Measurements from ENCODE around the gene NHLH2. TPM values are rescaled to one million over a fixed set of nuclear protein-coding genes. Genes with fewer than 3 reads are reported as not detected.

Gene NHLH2
- polyA plus RNA-seq, 1 donor: not detected

DNA sequence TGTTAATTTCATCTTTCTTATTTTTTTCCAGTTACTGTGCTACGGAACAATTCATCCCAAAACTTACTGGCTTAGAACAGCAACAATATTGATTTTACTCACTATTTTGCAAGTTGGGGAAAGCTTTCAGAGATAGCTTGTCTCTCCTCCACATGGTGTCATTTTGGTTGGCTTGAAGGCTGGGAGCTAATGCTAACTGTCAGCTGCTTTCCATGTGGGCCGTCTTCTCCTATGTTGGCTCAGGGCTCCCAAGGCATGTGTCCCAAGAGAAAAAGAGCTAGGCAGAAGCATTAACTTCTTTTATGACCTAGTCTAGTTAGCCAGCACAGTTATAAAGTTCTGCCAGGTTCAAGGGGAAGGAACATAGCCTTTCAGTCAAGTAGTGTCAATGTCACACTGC is 38.5 kb downstream of the NHLH2 start:
- DNase-seq: no peak

DNA sequence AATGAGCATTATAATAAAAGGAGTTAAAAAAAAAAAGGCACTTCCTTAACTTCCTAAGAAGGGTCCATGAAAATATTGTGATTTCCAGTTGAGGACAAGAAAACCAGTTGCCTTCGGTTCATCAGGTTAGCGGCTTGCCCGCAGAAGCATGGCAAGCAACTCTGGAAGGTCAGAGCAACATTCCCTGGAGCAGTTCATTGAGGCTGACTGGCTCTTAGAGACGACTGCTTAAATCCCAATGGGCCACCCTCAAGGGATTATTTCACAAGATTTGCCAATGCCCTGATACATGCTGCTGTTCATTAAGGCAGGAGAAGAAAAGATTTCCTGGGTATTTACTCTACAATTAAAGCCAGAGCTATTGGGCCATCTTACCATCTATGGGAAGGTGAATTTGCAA is 43.4 kb downstream of the NHLH2 start:
- no peak for DNase-seq

DNA sequence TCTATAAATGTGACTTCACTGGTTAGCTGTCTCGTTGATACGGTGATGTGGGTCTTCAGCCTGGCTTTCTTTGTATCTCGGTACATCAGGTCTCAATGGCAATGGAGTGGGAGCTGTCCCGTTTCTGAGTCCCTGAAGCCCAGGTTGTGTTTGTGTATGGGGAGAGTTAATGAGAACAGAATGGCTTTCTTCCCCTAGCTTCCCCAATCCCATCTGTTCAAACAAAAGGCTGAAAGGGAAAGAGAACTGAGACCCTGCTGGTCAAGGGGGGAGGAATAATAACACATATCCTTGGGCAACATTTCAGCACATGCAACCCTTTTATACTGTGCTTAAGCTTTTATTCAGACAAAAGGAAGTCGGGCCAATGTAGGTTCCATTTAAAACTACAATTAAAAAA is 44.0 kb downstream of the NHLH2 start:
- DNase-seq: no peak

DNA sequence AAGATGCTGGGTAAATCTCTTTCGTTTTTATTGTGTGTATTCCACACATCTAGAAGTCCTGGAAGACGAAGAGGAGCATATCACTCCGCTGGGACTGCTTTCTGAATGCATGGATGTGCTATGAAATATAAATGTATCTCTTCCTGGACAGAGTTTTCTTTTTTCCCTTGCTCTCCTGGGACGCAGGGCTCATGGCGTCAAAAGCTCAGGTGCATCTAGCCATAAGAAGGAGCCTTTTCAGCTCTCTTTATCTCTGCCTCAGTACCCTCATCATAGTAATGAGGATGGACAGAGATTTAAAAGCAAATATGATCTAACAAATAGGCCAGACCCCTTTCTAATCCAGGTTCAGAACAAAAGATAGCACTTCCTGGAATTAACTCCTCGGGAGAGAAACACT is 44.9 kb downstream of the NHLH2 start:
- no peak for DNase-seq

DNA sequence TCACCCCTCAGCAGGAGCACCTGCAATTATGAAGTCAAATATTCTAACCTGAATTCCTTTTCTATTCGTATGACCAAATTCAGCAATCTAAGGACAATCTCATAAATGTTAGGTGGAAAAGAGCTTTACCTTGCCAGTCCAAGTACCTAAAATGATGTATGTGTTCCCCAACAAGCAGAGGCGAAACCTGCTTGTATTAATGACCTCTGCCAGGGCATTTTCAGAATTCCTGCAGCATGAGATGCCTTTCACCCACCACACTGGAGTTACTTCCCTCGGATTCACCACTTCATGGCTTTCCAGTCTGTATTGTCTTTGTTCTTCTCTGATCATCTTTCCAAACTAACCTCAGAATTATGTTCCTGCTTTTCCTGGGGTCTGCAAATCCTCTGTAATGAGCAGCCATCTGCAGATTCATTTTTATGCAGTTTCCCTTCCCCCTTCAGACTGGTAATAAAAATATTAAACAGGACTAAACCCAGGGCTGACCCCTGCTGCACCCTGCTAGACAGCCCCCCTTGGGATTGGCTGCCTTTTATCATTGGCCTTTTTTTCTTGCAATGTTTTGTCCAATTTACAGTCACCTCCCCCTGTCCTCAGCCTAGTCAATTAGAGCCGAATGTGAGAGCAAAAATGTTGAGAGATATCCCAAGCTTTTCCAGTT is 45.8 kb downstream of the NHLH2 start:
- no peak for DNase-seq

DNA sequence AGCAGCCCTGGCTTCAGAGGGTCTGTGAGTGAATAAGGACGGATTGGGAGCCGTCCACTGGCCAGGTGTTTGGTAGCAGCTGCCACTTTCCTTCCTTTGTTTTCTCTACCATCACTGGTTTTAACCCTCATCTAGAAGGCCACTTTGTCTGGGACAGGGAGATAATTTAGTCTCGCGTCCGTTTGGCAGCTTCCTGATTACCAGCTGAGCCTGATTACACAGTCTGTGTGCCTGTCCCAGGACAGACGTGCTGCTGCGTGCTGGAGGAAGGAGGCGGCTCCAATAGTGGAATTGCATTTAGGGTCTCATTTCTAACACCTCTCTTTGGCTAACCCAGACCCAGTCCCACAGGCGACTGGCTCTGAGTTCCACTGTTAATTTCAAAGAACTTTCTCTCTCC is 47.8 kb downstream of the NHLH2 start:
- no peak for DNase-seq

DNA sequence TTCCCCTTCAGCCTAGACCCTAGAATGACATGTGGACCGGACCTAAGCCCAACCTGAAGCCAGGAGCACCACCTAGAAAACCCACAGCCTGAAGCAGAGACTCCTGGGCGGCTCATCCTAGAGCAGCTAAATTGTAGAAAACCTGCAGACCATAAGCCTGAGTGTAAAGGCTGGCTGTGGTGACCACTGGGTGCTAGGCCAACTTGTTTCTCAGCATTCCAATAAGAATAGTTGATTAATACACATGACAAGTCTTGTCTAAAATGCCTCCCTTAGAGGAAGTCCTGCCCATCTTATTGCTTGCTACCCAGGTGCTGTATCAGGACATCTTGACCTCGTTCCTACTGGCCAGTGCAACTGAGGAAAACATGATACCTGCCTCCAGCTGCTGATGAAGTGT is 49.1 kb downstream of the NHLH2 start:
- DNase-seq: no peak

DNA sequence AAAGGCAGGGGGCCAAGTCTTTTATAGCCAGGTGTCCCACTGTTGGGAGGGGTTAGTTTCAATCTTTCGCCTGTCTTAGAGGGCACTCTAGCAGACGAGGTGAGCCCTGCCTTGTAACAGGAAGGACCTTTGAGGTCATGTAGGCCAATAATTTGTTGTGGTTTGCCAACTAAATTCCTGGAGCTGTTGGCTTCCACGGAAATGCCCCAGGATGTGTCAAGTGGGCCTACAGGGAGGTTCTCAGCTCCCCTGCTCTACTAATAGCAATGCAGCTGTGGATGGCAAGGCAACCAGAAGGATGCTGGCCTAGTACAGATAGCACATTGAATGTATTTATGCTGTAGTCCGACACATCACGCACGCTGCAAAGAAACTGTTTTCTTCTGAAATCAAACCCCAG is 50.1 kb downstream of the NHLH2 start:
- DNase-seq: no peak

DNA sequence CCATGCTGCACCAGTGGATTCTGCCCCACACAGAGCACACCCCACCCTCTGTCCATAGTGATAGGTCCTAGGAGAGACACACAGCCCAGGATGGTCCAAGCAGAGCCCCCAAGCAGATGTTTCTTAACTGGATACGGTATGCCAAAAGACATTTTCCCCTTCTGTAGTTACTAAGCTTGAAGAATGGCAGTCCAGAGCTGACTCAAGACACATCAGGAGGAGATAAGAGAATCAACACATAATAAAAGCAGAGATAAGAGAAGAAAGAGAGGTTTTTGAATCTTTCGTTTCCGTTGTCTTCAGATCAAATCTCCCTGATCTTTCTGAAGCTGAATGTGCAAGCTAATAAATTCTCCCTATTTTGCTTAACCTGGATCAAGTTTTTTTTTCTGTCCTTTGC is 50.6 kb downstream of the NHLH2 start:
- no peak for DNase-seq

Other genes with a start within 250 kb of the NHLH2 start
- 16.8 TPM for gene VANGL1, start 199.2 kb downstream of the NHLH2 start, polyA plus RNA-seq (ENCODE audit: insufficient read length)
- gene CASQ2, start 72.4 kb downstream of the NHLH2 start, polyA plus RNA-seq (ENCODE audit: insufficient read length): 0.40 TPM
- gene SLC22A15, start 135.4 kb upstream of the NHLH2 start, polyA plus RNA-seq (ENCODE audit: insufficient read length): 7.1 TPM

Measured in left kidney (tissue), 2 donors.